Activated T-cell treated with anti-CD3 and anti-CD28 coated beads for 48 hours (primary cell): ENCODE measurements around the gene PXK.
"Not testable (repeated sequence)": the region's sequence is repeated elsewhere in the genome, so short reads cannot be mapped to it uniquely, and the experiment has no call there.

ENCODE experiments used
- DNase-seq: peaks from one replicate; pipeline ENCODE4 v3.0.0-alpha.2; 2020; ENCODE audit warnings: low read depth

PXK gene

DNA sequence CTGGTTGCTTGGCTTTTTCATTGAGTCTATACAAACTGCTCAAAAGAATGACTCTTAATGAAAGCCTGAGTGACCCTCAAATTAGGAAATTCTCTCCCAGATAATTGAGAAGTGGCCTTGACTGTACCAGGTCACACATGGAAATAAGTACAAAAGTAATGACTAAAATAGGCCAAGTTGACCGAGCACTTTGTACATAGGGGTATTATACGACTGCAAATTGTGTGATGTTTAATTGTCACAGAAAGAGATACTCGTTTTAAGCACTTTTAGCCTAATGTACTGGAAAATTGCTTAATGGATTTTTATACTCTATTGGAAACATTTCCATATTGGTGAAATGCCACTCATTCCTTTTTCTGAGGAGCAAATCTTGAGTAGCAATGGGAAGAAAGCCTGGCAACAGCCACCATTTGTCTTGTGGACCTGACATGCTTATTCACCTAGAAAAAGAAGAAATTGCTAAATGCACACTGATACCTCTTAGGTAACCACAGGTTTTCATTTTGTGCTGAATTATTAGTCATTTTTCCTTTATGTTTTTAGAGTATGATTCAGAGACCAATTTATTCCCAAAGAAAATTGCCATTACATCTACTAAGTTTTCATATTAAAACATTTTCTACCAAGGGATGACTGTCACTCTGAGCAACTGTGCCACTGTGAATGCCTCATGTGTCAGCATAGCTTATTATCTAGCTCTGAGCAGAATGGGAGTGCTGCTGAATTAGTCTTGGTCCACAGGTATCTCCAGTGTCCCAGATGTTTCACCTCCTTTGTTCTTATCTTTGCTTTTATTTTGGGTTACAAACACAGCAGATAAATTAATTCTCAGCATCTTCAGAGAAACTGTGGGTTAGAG lies 8.9 kb upstream of the PXK start:
- no peak for DNase-seq

DNA sequence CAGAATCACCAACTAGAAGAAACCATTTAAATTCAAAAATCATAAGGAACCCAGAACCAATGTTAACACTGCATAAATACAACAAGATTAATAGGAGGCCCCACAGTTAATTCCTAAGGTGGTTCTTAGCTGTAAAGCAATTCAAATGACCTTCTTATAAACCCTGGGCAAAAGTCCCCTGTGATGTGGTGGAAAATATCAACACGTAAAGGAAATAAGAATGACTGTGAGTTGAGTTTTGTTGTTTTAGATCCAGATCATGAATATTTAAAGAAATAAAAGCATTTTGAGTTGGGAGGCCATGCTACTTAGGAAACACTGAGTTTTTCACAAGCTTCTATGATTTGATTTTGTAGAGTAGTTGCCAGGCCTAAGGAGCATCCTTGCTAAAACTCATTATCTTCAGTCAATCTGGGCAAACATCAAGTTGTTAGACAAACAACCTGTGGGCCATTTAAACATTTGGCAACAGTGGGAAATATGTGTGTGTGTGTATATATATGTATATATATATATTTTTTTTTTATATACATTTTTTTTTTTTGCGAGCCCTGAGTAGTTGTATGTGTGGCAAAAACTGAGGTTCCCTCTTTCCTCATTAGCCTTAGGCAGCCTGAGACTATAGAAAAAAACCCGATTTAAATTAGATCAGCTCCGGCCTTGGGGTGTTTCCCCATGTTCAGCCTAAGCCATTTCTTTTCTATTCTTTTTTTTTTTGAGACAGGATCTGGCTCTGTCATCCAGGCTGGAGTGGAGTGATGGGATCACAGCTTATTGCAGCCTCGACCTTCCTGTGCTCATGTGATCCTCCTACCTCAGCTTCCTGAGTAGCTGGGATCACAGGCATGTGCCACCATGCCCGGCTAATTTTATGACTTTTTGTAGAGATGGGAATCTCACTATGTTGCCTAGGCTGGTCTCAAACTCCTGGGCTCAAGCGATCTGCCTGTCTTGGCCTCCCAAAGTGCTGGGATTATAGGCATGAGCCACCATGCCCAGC lies 8.0 kb upstream of the PXK start:
- no peak for DNase-seq

DNA sequence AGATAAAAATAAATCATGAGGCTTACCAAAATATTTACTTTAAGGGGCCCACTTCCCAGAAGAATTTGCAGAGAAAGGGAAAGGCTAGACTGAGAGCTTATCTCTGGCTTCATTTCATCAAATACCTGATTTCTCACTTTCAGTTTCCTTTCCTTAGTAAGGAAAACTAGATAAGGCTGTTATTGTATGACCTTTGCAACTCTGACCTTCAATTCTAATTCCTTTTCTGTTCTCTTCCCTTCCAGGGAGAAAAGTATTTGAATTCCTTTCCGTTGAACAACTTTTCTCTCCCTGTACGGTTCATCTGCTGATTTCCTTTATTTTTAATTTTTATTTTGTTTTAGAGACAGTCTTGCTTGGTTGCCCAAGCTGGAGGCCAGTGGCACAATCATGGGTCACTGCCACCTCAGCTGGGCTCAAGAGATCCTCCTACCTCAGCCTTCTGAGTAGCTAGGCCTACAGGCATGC lies 7.1 kb upstream of the PXK start:
- no peak for DNase-seq

DNA sequence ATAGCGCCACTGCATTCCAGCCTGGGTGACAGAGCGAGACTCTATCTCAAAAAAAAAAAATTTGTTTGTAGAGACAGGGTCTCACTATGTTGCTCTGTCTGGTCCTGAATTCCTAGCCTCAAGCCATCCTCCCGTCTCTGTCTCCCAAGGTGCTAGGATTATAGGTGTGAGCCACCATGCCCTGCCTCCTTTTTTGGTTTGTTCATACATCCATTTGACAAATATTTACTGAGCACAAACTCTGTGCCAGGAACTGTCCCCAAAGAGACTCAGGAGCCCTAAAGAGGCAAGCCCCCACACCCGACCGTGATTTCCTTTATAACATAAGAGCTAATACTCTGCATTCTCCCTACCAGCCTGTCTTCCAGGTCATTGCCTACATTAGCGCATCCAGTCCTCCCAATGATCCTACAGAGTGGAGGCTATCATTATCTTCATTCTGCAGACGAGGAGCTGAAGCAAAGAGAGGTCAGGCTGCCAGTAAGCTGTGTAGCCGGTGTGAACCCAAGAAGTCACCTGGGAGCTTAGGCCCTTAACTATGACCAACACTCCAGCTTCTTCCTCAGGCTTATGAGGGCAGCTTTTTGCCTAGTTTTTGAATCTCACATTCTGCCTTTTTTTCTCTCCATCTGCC lies 6.3 kb upstream of the PXK start:
- DNase-seq, result no peak

DNA sequence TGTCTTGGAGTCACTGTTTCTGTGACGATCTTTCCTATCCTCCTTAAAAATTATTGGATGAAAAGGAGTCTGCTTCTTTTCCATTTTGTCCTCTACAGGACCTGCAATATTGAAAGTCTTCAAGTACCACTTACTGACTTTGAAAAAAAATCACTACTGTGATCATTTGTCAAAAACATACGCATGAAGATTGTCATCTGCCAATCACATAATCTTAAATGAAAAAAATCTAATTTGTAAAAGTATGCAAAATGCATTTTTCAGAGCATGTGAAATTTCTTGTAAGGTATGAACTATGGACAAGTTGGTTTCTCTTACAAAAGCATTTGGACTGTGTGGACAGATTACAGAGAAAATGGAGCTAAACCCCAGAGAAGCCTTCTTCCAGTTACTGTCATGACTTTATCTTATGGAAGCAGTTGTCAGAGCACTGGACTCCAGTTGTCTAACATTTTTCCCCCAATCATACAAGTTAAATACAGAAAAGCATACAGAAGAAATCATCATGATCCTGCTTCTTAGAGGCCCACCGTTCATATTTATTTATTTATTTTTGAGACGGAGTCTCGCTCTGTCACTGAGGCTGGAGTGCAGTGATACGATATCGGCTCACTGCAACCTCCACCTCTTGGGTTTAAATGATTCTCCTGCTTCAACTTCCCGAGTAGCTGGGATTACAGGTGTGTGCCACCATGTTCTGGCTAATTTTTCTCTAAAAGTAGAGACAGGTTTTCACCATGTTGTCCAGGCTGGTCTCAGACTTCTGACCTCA lies 3.4 kb upstream of the PXK start:
- no peak for DNase-seq

DNA sequence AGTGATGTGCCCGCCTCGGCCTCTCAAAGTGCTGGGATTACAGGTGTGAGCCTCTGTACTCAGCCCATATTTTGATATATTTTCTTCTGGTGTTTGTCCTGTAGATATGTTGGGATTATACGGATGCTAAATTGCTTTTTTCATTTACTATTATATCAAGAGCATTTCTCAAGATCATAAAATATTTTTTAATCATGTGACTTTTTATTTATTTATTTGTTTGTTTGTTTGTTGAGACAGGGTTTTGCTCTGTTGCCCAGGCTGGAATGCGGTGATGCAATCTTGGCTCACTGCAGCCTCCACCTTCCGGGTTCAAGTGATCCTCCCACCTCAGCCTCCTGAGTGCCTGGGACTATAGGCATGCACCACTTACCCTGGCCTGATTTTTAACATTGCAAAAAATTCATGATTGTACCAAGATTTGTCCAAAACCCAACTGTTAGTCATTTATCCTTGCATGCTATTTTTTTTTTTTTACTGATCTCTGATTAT lies 2.7 kb upstream of the PXK start:
- no peak for DNase-seq

DNA sequence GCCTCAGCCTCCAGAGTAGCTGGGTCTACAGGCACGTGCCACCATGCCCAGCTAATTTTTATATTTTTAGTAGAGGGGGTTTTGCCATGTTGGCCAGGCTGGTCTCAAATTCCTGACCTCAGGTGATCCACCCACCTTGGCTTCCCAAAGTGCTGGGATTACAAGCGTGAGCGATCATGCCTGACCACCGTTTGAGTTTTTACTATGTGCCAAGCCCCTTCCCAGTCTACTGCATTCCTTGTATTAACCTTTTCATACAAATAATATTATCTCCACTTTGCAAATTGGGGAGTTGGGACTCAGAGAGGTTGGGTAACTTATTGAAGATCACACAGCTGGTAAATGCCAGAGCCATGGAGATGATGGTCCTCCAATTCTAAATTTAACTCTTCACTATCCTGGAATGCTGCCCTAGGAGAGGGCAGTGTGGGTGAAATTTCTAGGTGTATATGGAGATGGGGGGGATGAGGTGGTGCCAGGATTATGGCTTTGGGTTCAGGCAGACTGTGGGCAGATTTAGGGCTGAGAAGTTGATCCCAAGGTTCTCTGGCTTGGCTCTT lies 1.0 kb upstream of the PXK start:
- no peak for DNase-seq

DNA sequence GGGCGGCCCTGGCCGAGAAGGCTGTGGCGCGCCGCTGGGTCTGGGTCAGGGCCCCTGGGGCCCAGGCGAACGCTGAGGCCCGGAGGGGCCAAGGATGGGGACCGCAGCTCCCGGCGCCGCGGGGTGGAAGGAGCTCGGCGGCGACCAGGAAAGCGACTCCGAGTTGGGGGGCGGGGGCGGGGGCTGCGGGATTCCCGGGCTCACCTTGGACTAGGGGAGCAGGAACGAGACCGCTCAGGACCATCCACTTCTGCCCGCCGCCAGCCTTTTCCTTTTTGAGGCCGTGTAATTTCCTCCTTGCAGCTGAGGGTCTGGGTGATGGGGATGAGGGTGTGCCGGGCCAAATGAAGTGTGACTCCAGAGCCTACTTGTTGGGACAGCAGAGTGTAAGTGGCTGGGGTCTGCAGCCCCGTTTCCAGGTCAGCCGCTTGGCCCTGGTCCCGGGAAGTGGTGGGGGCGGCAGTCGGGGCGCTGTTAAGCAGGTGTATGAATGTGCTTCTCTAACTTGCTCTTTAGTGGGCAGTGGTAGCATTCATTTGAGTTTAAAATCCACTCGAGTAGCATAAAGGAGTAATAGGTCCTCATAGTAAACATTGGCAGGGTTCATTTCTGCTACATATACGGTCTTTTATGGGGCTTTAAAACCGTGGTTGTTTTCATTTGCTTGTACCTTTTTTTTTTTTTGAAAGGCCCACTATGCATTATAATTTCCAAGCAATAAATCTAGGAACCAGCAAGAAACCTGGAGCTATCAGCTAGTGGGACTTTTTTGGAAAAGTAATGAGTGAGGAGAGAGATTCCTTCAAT lies 717 bp downstream of the PXK start:
- no peak for DNase-seq

DNA sequence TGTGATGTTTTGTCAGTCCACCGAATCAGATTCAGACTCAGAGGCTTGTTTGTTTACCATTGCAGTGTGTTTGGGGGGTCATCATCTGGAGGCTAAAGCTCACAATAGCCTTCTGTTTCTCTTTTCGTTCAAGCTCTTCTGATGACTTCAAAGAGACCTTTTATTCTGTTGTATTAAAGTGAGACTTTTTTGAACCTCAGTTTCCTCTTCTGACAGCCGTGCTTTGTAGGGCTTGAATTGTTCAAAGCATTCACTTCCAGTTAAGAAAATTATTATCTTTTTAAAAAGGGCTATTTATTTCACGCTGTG lies 1.3 kb downstream of the PXK start:
- no peak for DNase-seq

DNA sequence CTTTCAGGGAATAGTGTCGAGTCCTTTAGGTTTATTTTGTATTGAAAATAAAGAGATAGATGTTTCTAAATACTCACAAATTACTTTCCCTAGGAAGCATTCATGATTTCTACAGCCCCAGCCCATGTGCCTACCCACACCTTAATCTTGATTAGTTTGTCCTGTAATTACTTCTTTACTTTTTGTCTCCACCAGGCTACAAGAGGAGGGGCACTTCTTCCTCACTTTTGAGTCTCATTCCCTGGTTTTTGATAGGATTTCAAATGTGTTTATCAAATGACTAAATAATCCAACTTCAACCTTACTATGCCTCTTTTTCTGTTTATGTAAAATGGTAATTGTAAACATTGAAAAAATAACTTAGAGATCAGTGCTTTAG lies 1.8 kb downstream of the PXK start:
- DNase-seq, result no peak

DNA sequence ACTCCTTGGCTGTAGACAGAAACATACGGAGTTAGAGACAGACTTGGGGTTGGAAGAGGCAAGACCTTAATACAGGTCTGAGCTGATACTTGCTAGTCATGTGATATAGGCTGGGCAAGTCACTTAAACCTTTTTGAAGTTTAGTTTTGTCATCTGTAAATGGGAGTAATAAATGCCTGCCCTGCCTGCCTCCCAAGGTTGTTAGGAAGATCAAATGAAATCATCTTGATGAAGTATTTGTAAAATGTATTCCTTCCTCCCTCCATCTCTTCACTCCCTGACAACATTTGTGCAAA lies 2.9 kb downstream of the PXK start:
- no peak for DNase-seq

DNA sequence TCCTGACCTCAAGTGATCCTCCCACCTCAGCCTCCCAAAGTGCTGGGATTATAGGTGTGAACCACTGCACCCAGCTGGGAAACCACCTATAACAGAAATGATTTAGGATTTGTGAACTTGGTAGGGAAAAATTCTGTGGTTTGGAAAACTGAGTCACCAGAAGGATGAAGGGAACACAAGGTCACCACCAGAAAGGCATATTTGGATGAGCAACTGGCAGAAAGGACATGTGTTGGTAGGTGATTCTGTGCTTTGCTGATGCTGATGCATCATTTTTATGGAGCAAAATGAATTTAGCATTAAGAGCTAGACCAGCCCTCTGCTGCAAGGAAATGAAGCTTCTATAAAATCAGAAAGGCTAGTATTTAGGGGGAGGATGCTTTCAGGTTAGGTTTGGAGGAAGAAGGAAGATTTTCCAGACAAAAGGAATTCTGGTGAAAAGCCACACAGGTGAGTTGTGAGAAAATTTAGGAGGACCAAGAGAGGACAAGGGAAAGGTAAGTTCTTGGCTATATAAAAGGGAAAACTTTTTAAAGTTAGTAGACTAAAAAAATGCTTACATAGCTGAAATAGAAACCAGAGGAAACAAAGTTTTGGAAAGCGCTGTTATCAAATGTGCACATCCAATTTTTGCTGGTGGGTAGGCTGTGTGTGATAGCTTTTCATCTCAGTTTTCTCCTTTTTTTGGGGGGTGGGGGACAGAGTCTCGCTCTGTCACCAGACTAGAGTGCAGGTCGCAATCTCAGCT lies 3.6 kb downstream of the PXK start:
- no peak for DNase-seq

DNA sequence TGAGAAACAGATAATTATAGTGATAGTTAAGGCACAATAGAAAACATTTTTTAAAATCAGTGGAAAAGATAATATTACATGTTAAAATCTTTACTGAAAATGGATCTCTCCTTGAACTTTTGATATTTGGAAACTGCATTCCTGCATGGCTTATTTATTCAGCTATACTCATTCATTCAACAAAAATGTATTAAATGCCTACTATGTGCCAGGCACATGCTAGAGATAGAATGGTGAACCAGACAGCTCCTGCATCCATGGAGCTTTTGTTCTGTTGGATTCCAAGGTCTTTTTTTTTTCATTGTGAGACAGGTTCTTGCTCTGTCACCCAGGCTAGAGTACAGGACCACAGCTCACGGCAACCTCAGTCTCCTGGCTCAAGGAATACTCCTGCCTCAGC lies 4.5 kb downstream of the PXK start:
- no peak for DNase-seq

DNA sequence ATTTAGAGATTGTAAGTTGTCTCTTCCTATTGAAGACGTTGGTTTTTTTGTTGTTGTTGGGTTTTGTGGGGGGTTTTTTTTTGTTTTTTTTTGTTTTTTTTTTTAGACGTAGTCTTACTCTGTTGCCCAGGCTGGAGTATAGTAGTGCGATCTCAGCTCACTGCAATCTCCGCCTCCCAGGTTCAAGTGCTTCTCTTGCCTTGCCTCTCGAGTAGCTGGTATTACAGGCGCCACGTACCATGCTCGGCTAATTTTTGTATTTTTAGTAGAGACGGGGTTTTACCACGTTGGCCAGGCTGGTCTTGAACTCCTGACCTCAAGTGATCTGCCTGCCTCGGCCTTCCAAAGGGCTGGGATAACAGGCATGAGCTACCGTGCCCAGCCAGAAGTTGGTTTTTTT lies 6.5 kb downstream of the PXK start:
- DNase-seq, result not testable (repeated sequence)

DNA sequence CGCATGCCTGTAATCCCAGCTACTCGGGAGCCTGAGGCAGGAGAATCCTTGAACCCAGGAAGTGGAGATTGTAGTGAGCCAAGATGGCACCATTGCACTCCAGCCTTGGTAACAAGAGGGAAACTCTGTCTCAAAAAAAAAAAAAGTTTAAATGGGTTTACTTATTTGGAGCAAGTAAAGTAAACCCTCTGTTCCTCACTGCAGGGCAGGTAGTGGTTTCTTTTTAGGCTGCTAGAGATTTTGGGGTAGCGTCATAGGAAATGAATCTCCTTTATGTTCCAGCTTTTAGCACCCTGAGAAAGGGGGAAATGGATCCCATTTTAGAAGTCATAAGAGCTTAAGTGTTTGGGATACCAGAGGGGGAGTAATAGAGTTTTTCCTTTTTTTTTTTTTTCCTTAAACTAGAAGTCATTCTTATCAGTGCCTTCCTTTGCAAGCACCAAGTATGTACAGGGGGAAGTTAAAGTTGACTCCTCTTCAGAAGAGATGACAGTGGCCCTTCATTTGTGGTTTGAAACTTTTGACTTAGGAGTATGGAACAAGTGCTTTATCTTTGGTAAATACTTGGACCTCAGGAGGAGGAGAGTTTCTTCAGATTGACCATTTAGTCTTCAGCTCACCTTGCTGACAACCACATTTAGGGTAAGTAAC lies 8.0 kb downstream of the PXK start:
- no peak for DNase-seq

DNA sequence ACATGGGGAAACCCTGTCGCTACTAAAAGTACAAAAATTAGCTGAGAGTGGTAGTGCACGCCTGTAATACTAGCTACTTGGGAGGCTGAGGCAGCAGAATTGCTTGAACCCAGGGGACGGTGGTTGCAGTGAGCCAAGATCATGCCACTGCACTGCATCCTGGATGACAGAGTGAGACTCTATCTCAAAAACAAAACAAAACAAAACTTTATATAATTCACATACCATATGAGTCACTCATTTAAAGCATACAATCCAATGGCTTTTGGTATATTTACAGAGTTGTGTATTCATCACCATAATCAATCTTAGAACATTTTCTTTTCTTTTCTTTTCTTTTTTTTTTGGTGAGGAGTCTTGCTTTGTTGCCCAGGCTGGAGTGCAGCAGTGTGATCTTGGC lies 8.7 kb downstream of the PXK start:
- DNase-seq, result no peak

DNA sequence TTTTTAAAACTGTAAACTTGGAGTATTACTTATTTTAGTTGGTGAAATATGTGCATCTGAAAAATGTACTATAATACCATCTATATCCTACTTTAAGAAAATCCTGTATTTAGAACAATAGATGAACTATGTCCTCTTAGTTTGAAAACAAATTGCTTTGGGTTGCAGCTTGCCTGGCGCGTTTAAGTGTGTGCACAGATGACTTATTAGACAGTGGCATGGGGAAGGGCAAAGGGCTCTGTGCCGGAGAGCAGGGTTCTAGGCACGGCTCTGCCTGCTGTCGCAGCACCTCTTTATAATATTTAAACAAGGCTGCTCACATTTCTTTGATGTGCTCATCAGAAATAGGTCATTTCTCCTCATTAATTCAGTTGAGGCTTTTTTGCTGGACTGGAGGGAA lies 10.0 kb downstream of the PXK start:
- DNase-seq, result no peak

DNA sequence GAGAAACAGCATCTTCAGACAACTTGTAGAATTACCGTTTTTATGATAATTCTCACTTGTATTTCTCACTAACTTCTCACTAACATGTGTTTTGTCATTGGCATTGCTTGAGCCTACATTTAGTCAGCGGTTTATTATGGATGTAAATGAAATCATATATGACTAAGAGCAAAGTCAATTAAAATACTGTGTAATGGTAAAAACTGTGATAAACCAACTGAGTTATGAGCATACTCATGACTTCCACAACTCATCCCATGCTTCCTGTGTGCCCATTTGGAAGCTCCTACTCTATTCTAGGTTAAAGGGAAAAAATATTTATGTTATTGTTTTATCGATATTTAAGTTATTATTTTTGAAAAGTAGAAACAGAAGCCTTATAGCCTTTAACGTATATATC lies 12.8 kb downstream of the PXK start:
- no peak for DNase-seq

DNA sequence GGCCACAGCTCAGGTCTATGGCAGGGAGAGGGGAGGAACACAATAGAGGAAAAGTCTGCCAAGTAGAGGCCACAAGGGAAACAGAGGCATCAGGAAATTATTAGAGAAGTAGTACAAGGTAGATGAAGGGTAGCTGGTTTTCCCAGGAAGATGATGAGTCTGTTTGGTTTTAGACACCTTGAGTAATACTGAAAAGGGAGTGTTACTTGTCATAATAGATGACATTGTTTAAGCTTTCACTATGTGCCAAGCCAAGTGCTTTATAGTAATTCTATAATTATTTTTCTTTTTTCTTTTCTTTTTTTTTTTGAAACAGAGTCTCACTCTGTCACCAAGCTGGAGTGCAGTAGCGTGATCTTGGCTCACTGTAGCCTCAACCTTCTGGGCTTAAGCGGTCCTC lies 13.7 kb downstream of the PXK start:
- no peak for DNase-seq

DNA sequence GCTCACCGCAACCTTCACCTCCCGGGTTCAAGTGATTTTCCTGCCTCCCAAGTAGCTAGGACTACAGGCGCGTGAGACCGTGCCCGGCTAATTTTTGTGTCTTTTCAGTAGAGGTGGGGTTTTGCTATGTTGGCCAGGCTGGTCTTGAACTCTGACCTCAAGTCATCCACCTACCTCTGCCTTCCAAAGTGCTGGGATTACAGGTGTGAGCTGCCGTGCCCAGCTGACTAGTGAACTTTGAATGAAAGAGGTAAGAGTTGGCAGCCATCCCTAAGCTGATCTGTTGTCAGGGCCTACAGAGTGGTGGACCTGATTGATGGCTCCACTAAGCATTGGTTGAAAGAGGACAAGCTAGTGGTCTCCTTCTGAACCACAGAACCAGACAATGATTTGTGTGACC lies 15.3 kb downstream of the PXK start:
- no peak for DNase-seq
